ENCODE results near the gene CAMK1D.

DNA sequence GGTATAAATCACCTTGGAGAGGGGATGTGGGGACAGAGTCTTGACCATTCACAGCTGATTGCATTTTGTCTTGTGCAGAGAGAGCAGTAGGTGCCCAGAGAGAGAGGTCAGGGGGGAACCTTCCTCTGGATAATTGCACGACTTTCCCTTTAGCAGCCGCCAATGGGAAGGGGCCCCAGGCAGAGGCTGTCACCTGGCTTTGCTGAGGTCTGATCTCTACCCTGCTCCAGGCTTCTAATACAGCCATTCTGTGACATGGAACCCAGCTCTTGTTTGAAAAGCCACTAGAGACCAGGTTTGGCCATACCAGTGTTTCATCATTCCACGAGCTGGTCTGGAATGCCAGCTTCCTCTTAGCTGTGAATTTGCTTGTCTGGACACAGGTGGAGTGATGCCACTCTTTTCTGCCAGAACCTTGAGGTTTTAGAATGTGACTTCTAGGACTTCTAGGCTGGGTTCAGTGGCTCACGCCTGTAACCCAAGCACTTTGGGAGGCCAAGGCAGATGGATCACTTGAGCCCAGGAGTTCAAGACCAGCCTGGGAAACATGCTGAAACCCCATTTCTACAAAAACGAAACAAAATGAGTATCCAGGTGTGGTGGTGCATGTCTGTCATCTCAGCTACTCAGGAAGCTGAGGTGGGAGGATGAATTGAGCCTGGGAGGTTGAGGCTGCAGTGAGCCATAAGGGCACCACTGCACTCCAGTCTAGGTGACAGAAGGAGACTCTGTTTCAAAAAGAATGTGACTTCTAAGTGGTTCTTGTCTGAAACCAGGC lies 159.9 kb downstream of the CAMK1D start:
- TF ChIP-seq GATA2 (IDR thresholded peaks at IDR 0.05; ENCODE audit: low read depth, low read length) (no peak), GATA3 (IDR thresholded peaks at IDR 0.05; ENCODE audit: low read depth, low read length) (no peak)
